Measurements from ENCODE around the gene NPAS3. TPM values are rescaled to one million over a fixed set of nuclear protein-coding genes. Genes with fewer than 3 reads are reported as not detected.

Gene NPAS3
- total and polyA plus RNA-seq, 2 donors (not counting 3 experiments of a cell fraction or from before 2014, with no cell fraction given): 0.10 to 0.13 TPM

GRCh38 chr14:33555710-33556350 is 617.2 kb downstream of the NPAS3 start:
- Histone ChIP-seq H3K9me1 (replicated peaks; ENCODE audit: control insufficient read depth, extremely low read depth, insufficient read depth, low read length) (no peaks in the 10 kb centered on the region), H3K4me1 (ENCODE audit: control insufficient read depth, extremely low read depth, insufficient read depth, low read length) (peaks cover 14% of the 10 kb centered on the region), H3K4me2 (ENCODE audit: insufficient read depth, low read length) (no peak overlapping the region), H3K27ac (ENCODE audit: insufficient read depth, low read depth, low read length) (peak overlapping the region; percentile 43), H3K4me3 (replicated peaks in 1 of 3; ENCODE audit: insufficient read depth in 1 of 3, low read depth in 1 of 3, low read length in 3 of 3) (no peak overlapping the region), H2AFZ (ENCODE audit: low read depth, low read length) (peak overlapping the region; percentile 61), H3K79me2 (ENCODE audit: control insufficient read depth, insufficient read depth, low read length) (no peaks in the 10 kb centered on the region), H3K9ac (replicated peaks; ENCODE audit: extremely low read depth, insufficient read depth, low read length) (no peak overlapping the region), H3K9me3 (replicated peaks; ENCODE audit: control insufficient read depth, insufficient read depth, low read length) (no peaks in the 10 kb centered on the region), H3K27me3 (ENCODE audit: control insufficient read depth in 2 of 2, insufficient read depth in 2 of 2, low read length in 2 of 2) (no peaks in the 10 kb centered on the region), H3K36me3 (ENCODE audit: control insufficient read depth in 2 of 2, extremely low read depth in 1 of 2, insufficient read depth in 2 of 2, low read length in 2 of 2) (no peaks in the 10 kb centered on the region), H4K20me1 (replicated peaks; ENCODE audit: control insufficient read depth, extremely low read depth, insufficient read depth, low read length) (no peaks in the 10 kb centered on the region)
- no peak for FAIRE-seq
- DNase-seq (ENCODE audit: low read depth, low spot score): peak; percentile 61
- ChIA-PET CTCF (interaction anchor here (0.8 kb wide), 1 partner anchor 237 kb away, joined by 3 read pairs; no protein-coding TSS in a partner anchor), POLR2A (interaction anchor here (0.6 kb wide), 1 partner anchor 39 kb away, joined by 3 read pairs; no protein-coding TSS in a partner anchor)
- intact Hi-C loops (cut with micrococcal nuclease): loop anchor here (2.0 kb wide), 1 partner anchor 15 kb away; no protein-coding TSS in a partner anchor
- BruUV-seq (replicated peaks): no TSS peak
- TF ChIP-seq MAX (IDR thresholded peaks at IDR 0.05; ENCODE audit: insufficient read depth, insufficient read length) (no peak), POLR2AphosphoS5 (IDR thresholded peaks at IDR 0.05; ENCODE audit: insufficient read depth, low read depth, low read length) (no peak), EZH2 (IDR thresholded peaks at IDR 0.05; ENCODE audit: borderline replicate concordance, low read depth, low read length, severe bottlenecking) (no peak), MYC (IDR thresholded peaks at IDR 0.05; ENCODE audit: low read depth, low read length) (no peak), POLR2A (IDR thresholded peaks at IDR 0.05; ENCODE audit: low read depth, low read length) (no peak), GATA2 (IDR thresholded peaks at IDR 0.05; ENCODE audit: insufficient read depth, insufficient read length, low read depth, low read length) (no peak), FOS (IDR thresholded peaks at IDR 0.05; ENCODE audit: borderline replicate concordance, insufficient read depth, low read length) (no peak), JUN (IDR thresholded peaks at IDR 0.05; ENCODE audit: borderline replicate concordance, insufficient read depth, insufficient read length, low read depth) (no peak)
- TF ChIP-seq, protein P1, sequence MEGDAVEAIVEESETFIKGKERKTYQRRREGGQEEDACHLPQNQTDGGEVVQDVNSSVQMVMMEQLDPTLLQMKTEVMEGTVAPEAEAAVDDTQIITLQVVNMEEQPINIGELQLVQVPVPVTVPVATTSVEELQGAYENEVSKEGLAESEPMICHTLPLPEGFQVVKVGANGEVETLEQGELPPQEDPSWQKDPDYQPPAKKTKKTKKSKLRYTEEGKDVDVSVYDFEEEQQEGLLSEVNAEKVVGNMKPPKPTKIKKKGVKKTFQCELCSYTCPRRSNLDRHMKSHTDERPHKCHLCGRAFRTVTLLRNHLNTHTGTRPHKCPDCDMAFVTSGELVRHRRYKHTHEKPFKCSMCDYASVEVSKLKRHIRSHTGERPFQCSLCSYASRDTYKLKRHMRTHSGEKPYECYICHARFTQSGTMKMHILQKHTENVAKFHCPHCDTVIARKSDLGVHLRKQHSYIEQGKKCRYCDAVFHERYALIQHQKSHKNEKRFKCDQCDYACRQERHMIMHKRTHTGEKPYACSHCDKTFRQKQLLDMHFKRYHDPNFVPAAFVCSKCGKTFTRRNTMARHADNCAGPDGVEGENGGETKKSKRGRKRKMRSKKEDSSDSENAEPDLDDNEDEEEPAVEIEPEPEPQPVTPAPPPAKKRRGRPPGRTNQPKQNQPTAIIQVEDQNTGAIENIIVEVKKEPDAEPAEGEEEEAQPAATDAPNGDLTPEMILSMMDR (IDR thresholded peaks at IDR 0.05; ENCODE audit: extremely low read depth in 1 of 2, insufficient read depth in 1 of 2, low read depth in 1 of 2, low read length in 2 of 2): no peak
- dilution Hi-C loops (cut with MboI; ENCODE audit: extremely low pct_ligation_motif_present, low sequenced_read_pairs): no loop called here

Data from endothelial cell of umbilical vein (primary cell).